Measurements from ENCODE around the gene SLC11A1.

Gene SLC11A1

GRCh38 chr2:218427741-218428140 is 45.7 kb downstream of the SLC11A1 start (continued):
- TF ChIP-seq ZNF280D (tag by site-specific recombination; IDR thresholded peaks at IDR 0.05) = no peak

- Histone ChIP-seq H3K4me1 (ENCODE audit: control insufficient read depth, insufficient read depth, low read length) (no peaks in the 10 kb centered on the region), H3K9me3 (ENCODE audit: control insufficient read depth, insufficient read depth, low read depth, low read length) (no peaks in the 10 kb centered on the region), H3K4me3 (ENCODE audit: low read depth, low read length) (no peak overlapping the region), H3K27ac (ENCODE audit: extremely low read depth, low read depth, low read length) (no peak overlapping the region), H3K36me3 (ENCODE audit: control insufficient read depth in 2 of 2, insufficient read depth in 1 of 2, low read length in 2 of 2) (no peaks in the 10 kb centered on the region)
- ChIA-PET POLR2A (no interaction called here), CTCF (interaction anchor here (0.9 to 1.2 kb wide), 2 partner anchors 32 to 128 kb away, joined by 3 to 5 read pairs; no protein-coding TSS in a partner anchor)
- TF ChIP-seq MYNN (tag by site-specific recombination; IDR thresholded peaks at IDR 0.05; ENCODE audit: borderline replicate concordance) (no peak), PATZ1 (tag by site-specific recombination; IDR thresholded peaks at IDR 0.05) (no peak), ZNF585B (tag by site-specific recombination; IDR thresholded peaks at IDR 0.05) (no peak), ZNF561 (tag by site-specific recombination; IDR thresholded peaks at IDR 0.05; ENCODE audit: borderline replicate concordance) (no peak), ZNF394 (tag by site-specific recombination; IDR thresholded peaks at IDR 0.05; ENCODE audit: borderline replicate concordance) (no peak), ZFP37 (tag by site-specific recombination; IDR thresholded peaks at IDR 0.05) (no peak), ZNF202 (tag by site-specific recombination; IDR thresholded peaks at IDR 0.05; ENCODE audit: borderline replicate concordance) (no peak), ZBTB21 (tag by site-specific recombination; IDR thresholded peaks at IDR 0.05) (no peak), GLI4 (tag by site-specific recombination; IDR thresholded peaks at IDR 0.05) (no peak), ZXDB (tag by site-specific recombination; IDR thresholded peaks at IDR 0.05) (no peak), ZNF664 (tag by site-specific recombination; IDR thresholded peaks at IDR 0.05) (no peak), ZFP69B (tag by site-specific recombination; IDR thresholded peaks at IDR 0.05) (no peak)
Measured at GRCh38 chr2:218428846-218429558, 46.9 kb downstream of the SLC11A1 start.

- CTCF ChIA-PET = interaction anchor here (0.9 to 1.5 kb wide), 2 partner anchors 129 to 157 kb away, joined by 3 read pairs; no protein-coding TSS in a partner anchor
- H3K36me3 ChIP-seq (ENCODE audit: control insufficient read depth in 2 of 2, insufficient read depth in 1 of 2, low read length in 2 of 2) = no peaks in the 10 kb centered on the region
- H3K27ac ChIP-seq (ENCODE audit: extremely low read depth, low read depth, low read length) = no peak overlapping the region
- TF ChIP-seq ZNF398 (tag by site-specific recombination; IDR thresholded peaks at IDR 0.05) = peak; percentile 81
- no peak for TF ChIP-seq RBAK (tag by site-specific recombination; IDR thresholded peaks at IDR 0.05)
- no peaks in the 10 kb centered on the region for H3K9me3 ChIP-seq (ENCODE audit: control insufficient read depth, insufficient read depth, low read depth, low read length)
- H3K4me1 ChIP-seq (ENCODE audit: control insufficient read depth, insufficient read depth, low read length) = no peaks in the 10 kb centered on the region
- no peak overlapping the region for H3K4me3 ChIP-seq (ENCODE audit: low read depth, low read length)
- POLR2A ChIA-PET = no interaction called here
Measured at GRCh38 chr2:218429911-218430692, 48.0 kb downstream of the SLC11A1 start.
